GM12878 (cell line): Measurements from ENCODE around the gene APELA.

Experiments used
- CHD2 ChIP-seq: IDR thresholded peaks from 2 replicates; pipeline ENCODE4 v1.6.1; 2011; ENCODE audit warnings: low read depth, low read length, improper control_type of control experiment, borderline replicate concordance
- KDM1A ChIP-seq: fragments of 200-600 bp; sonication (generic); IDR thresholded peaks from 2 replicates; pipeline ENCODE4 v1.6.1; 2016; ENCODE audit warnings: borderline replicate concordance
- KLF5 ChIP-seq: fragments of 450-650 bp; IDR thresholded peaks from 2 replicates; pipeline ENCODE4 v1.6.1; 2014; ENCODE audit warnings: mild to moderate bottlenecking; ENCODE audit not compliant: partially characterized antibody
- POLR2A ChIP-seq: IDR thresholded peaks from 2 replicates; pipeline ENCODE4 v1.6.1; 2011; ENCODE audit warnings: low read depth, mild to moderate bottlenecking, low read length
- POLR2AphosphoS5 ChIP-seq: IDR thresholded peaks from 2 replicates; pipeline ENCODE4 v1.6.1; 2011; ENCODE audit warnings: mild to moderate bottlenecking, low read length, inconsistent platforms
- RBBP5 ChIP-seq: fragments of 200-600 bp; sonication (generic); conservative IDR thresholded peaks from 2 replicates; pipeline ENCODE4 v1.6.1; 2016
- ZNF274 ChIP-seq: IDR thresholded peaks from one replicate; pipeline ENCODE4 v1.8.0; 2011; ENCODE audit not compliant: insufficient read length, insufficient read depth
- TF ChIP-seq, protein P1 (sequence below), 3 experiments: IDR thresholded peaks in 2 of 3; conservative IDR thresholded peaks in 1 of 3; 2 replicates each; pipeline ENCODE4 v1.5.1; 2011; ENCODE audit warnings: low read depth in 3 of 3, low read length in 3 of 3, mild to moderate bottlenecking in 3 of 3, control low read depth in 2 of 3, moderate library complexity in 2 of 3, inconsistent platforms in 1 of 3, mixed read lengths in 1 of 3; ENCODE audit not compliant: control insufficient read depth in 2 of 3, insufficient read depth in 1 of 3; ENCODE audit errors: extremely low read depth in 1 of 3
- TF ChIP-seq, protein P2 (sequence below): IDR thresholded peaks from 2 replicates; pipeline ENCODE4 v1.6.1; 2011; ENCODE audit warnings: low read depth, mild to moderate bottlenecking, low read length, moderate library complexity, borderline replicate concordance; ENCODE audit errors: extremely low read depth
- TF ChIP-seq, protein P3 (sequence below): IDR thresholded peaks from 2 replicates; pipeline ENCODE4 v1.6.1; 2012; ENCODE audit warnings: mild to moderate bottlenecking, low read depth, low read length
- TF ChIP-seq, protein P4 (sequence below): IDR thresholded peaks from 2 replicates; pipeline ENCODE4 v1.6.1; 2011; ENCODE audit warnings: low read depth, low read length, improper control_type of control experiment, borderline replicate concordance

DNA sequence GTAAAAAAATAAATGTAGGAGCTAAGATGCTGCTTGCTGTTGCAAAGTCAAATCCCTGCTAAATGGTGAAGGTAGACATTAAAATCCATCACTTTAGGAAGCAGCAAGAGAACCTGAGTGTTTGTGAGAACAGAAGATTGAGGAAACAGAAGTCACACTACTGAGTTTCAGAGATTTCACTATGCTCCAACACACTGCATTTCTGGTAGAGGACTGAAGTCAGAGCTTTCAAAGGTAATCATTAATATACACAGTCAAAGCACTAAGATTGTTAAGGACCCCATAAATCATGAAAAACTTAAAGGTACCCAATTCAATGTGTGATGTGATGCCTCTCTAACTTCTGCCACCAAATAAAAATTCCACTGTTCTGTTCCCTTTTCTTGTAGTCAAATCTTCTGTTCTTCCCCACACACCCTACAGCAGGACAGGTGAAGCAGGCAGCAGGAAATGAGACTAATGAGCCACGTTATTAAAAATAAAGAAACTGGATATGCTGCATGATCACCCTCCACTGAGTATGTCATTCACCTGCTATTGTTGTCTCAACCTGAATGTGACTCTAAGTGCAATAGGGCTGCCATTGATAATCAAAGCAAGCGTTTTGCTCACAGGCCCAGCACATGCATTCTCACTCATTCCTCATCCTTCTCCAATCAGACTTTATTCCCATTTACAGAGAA lies 28.9 kb upstream of the APELA start:
- no peak for TF ChIP-seq KDM1A
- no peak for TF ChIP-seq ZNF274
- TF ChIP-seq, protein P1, sequence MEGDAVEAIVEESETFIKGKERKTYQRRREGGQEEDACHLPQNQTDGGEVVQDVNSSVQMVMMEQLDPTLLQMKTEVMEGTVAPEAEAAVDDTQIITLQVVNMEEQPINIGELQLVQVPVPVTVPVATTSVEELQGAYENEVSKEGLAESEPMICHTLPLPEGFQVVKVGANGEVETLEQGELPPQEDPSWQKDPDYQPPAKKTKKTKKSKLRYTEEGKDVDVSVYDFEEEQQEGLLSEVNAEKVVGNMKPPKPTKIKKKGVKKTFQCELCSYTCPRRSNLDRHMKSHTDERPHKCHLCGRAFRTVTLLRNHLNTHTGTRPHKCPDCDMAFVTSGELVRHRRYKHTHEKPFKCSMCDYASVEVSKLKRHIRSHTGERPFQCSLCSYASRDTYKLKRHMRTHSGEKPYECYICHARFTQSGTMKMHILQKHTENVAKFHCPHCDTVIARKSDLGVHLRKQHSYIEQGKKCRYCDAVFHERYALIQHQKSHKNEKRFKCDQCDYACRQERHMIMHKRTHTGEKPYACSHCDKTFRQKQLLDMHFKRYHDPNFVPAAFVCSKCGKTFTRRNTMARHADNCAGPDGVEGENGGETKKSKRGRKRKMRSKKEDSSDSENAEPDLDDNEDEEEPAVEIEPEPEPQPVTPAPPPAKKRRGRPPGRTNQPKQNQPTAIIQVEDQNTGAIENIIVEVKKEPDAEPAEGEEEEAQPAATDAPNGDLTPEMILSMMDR (IDR thresholded peaks at IDR 0.05 in 2 of 3, conservative IDR thresholded peaks at IDR 0.05 in 1 of 3; ENCODE audit: control insufficient read depth in 2 of 3, extremely low read depth in 1 of 3, insufficient read depth in 1 of 3, low read depth in 3 of 3, low read length in 3 of 3): no peak
- TF ChIP-seq POLR2A: no peak
- no peak for TF ChIP-seq POLR2AphosphoS5
- TF ChIP-seq CHD2: no peak
- no peak for TF ChIP-seq KLF5
- no peak for TF ChIP-seq RBBP5
- TF ChIP-seq, protein P2, sequence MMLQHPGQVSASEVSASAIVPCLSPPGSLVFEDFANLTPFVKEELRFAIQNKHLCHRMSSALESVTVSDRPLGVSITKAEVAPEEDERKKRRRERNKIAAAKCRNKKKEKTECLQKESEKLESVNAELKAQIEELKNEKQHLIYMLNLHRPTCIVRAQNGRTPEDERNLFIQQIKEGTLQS: no peak
- TF ChIP-seq, protein P3, sequence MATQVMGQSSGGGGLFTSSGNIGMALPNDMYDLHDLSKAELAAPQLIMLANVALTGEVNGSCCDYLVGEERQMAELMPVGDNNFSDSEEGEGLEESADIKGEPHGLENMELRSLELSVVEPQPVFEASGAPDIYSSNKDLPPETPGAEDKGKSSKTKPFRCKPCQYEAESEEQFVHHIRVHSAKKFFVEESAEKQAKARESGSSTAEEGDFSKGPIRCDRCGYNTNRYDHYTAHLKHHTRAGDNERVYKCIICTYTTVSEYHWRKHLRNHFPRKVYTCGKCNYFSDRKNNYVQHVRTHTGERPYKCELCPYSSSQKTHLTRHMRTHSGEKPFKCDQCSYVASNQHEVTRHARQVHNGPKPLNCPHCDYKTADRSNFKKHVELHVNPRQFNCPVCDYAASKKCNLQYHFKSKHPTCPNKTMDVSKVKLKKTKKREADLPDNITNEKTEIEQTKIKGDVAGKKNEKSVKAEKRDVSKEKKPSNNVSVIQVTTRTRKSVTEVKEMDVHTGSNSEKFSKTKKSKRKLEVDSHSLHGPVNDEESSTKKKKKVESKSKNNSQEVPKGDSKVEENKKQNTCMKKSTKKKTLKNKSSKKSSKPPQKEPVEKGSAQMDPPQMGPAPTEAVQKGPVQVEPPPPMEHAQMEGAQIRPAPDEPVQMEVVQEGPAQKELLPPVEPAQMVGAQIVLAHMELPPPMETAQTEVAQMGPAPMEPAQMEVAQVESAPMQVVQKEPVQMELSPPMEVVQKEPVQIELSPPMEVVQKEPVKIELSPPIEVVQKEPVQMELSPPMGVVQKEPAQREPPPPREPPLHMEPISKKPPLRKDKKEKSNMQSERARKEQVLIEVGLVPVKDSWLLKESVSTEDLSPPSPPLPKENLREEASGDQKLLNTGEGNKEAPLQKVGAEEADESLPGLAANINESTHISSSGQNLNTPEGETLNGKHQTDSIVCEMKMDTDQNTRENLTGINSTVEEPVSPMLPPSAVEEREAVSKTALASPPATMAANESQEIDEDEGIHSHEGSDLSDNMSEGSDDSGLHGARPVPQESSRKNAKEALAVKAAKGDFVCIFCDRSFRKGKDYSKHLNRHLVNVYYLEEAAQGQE: no peak
- TF ChIP-seq, protein P4, sequence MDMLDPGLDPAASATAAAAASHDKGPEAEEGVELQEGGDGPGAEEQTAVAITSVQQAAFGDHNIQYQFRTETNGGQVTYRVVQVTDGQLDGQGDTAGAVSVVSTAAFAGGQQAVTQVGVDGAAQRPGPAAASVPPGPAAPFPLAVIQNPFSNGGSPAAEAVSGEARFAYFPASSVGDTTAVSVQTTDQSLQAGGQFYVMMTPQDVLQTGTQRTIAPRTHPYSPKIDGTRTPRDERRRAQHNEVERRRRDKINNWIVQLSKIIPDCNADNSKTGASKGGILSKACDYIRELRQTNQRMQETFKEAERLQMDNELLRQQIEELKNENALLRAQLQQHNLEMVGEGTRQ: no peak
